ENCODE results near the gene AGAP1. TPM values are rescaled to one million over a fixed set of nuclear protein-coding genes. Genes with fewer than 3 reads are reported as not detected.

The AGAP1 gene
- total RNA-seq, 4 donors from 2014 or later, result 23.4 to 46.5 (median 29.3) TPM

DNA sequence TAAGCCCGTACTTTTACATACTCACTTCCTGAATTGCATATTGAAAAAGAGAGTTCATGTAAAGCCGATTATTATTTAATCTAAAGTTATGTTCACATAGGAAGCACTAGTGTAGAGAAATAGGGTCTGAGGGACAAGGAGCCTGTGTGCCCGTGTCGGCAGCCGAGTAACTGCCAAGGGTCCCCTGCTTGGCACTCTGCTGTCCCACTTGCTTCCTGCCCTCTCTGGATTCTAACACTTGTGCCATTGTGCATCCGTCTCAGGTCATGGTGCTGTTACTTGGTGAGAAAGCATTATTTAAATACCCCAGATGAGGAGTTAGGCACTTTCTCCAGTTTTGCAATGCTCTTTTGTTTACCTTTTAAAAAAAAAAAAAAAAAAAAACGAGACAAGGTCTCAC, 236.3 kb downstream of the AGAP1 start:
- no peak for DNase-seq
- WGBS, 2 donors, result 95 to 96% methylated on average over 7 of the region's 7 CpGs
- H3K36me3 ChIP-seq, result no peaks in the 10 kb centered on the region
- intact Hi-C loops (cut with DNase I), result no loop called here
- H3K27me3 ChIP-seq, result no peaks in the 10 kb centered on the region
- no peak overlapping the region for H3K4me3 ChIP-seq (replicated peaks in 1 of 3)
- TF ChIP-seq, protein P1, sequence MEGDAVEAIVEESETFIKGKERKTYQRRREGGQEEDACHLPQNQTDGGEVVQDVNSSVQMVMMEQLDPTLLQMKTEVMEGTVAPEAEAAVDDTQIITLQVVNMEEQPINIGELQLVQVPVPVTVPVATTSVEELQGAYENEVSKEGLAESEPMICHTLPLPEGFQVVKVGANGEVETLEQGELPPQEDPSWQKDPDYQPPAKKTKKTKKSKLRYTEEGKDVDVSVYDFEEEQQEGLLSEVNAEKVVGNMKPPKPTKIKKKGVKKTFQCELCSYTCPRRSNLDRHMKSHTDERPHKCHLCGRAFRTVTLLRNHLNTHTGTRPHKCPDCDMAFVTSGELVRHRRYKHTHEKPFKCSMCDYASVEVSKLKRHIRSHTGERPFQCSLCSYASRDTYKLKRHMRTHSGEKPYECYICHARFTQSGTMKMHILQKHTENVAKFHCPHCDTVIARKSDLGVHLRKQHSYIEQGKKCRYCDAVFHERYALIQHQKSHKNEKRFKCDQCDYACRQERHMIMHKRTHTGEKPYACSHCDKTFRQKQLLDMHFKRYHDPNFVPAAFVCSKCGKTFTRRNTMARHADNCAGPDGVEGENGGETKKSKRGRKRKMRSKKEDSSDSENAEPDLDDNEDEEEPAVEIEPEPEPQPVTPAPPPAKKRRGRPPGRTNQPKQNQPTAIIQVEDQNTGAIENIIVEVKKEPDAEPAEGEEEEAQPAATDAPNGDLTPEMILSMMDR (IDR thresholded peaks at IDR 0.05), result no peak
- no peak for TF ChIP-seq POLR2A (IDR thresholded peaks at IDR 0.05)
- no peaks in the 10 kb centered on the region for H3K9me3 ChIP-seq
- peaks cover 5 to 8% of the 10 kb centered on the region in 2 donors for H3K4me1 ChIP-seq
- H3K27ac ChIP-seq, result no peak overlapping the region

DNA sequence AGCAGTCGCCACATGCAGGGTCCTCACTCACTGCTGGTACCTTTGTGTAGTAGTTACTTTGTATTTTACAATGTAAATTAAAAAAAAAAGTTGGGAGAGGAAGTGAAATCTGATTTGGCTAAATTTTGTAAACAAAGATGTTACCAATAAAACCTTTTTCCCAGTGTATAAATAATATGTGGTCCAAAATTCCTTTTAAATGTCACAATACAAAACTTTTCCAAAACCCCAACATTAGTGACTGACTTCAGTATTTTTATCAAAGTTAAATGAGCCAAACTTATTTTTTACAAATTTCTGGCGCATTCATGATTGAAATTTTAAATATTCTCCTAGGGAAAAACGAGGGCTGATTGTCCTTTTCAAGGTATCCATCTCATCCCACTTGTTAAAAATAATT, 239.9 kb downstream of the AGAP1 start:
- no peaks in the 10 kb centered on the region for H3K9me3 ChIP-seq
- H3K27me3 ChIP-seq, result no peaks in the 10 kb centered on the region
- no peak overlapping the region for H3K27ac ChIP-seq
- TF ChIP-seq, protein P1 (IDR thresholded peaks at IDR 0.05), result no peak
- no peak for TF ChIP-seq POLR2A (IDR thresholded peaks at IDR 0.05)
- no peaks in the 10 kb centered on the region for H3K4me1 ChIP-seq
- H3K36me3 ChIP-seq, result no peaks in the 10 kb centered on the region
- WGBS, 2 donors, result 92 to 94% methylated on average over 3 of the region's 3 CpGs
- intact Hi-C loops (cut with DNase I), result no loop called here
- H3K4me3 ChIP-seq (replicated peaks in 1 of 3), result no peak overlapping the region
- no peak for DNase-seq

DNA sequence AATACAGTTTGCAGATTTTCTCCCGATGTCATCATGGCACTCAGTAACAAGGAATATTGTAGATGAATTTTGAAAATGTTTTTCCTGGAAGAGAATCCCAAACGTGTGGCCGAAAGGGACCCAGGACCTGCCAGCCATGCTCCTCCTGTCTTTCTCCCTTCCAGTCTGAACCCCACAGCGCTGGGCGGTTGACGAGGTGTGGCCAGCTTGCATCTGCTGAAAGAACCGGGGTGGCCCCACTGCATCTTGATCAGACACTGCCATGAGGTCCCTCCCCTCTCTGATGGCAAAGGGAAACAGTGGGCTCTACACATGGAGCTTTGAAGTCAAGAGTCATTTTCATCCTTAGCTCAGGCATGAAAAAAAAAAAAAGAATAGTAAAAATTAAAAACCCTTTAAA, 240.3 kb downstream of the AGAP1 start:
- DNase-seq, result no peak
- TF ChIP-seq, protein P1 (IDR thresholded peaks at IDR 0.05), result no peak
- no peak for TF ChIP-seq POLR2A (IDR thresholded peaks at IDR 0.05)
- no peak overlapping the region for H3K27ac ChIP-seq
- no peaks in the 10 kb centered on the region for H3K36me3 ChIP-seq
- no peaks in the 10 kb centered on the region for H3K4me1 ChIP-seq
- intact Hi-C loops (cut with DNase I), result no loop called here
- H3K27me3 ChIP-seq, result no peaks in the 10 kb centered on the region
- H3K4me3 ChIP-seq (replicated peaks in 1 of 3), result no peak overlapping the region
- H3K9me3 ChIP-seq, result no peaks in the 10 kb centered on the region
- WGBS, 2 donors, result 85 to 90% methylated on average over 7 of the region's 7 CpGs

DNA sequence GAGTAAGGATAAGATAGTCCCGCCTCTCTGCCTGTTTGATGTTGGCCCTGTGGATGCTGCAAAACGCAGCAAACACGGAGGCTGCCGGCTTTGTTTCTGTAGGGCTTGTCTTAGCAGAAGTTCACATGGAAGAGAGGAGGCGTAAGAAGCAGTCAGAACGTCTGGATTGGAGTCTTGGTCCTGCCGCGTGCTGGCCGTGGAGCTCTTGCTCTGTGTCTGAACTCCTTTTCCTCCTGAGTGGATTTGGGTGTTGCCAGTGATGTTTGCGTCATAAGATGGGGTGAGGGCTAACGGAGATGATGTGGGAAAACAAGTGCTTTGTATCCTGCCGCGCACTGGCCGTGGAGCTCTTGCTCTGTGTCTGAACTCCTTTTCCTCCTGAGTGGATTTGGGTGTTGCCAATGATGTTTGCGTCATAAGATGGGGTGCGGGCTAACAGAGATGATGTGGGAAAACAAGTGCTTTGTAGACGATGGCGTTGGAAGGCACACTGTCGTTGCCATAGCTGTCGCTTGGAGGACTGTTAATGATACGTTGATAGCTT, 240.9 kb downstream of the AGAP1 start:
- H3K27me3 ChIP-seq, result no peaks in the 10 kb centered on the region
- H3K4me3 ChIP-seq (replicated peaks in 1 of 3), result no peak overlapping the region
- H3K9me3 ChIP-seq, result no peaks in the 10 kb centered on the region
- no peaks in the 10 kb centered on the region for H3K36me3 ChIP-seq
- no peaks in the 10 kb centered on the region for H3K4me1 ChIP-seq
- WGBS, 2 donors, result 89 to 93% methylated on average over 21 of the region's 21 CpGs
- no peak for DNase-seq
- H3K27ac ChIP-seq, result no peak overlapping the region
- TF ChIP-seq POLR2A (IDR thresholded peaks at IDR 0.05), result no peak
- TF ChIP-seq, protein P1 (IDR thresholded peaks at IDR 0.05), result no peak
- intact Hi-C loops (cut with DNase I), result no loop called here

DNA sequence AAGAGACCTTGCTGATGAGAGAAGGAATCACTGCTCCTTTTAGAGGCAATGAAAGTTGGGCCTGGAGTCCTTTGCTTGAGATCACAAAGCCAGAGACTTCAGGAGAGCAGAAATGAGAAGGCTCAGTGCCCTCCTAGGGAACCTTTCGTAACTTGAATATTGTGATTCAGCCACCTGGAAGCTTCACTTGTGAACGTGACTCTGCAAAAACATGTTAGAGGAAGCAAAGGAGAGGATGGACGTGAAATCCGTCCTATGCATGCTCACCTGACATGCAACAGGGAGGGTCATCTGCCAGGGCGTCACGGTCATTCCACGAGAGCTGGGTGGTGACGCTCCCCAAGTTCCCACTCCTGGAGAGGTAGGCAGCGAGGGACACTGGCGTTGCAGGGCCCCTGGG, 243.6 kb downstream of the AGAP1 start:
- intact Hi-C loops (cut with DNase I), result no loop called here
- Histone ChIP-seq H3K9me3 (no peaks in the 10 kb centered on the region), H3K4me3 (replicated peaks in 1 of 3) (no peak overlapping the region), H3K4me1 (no peaks in the 10 kb centered on the region), H3K36me3 (no peaks in the 10 kb centered on the region), H3K27ac (no peak overlapping the region), H3K27me3 (no peaks in the 10 kb centered on the region)
- 93 to 96% methylated on average over 8 to 10 of the region's 10 CpGs for WGBS, 2 donors
- TF ChIP-seq, protein P1 (IDR thresholded peaks at IDR 0.05), result no peak
- no peak for DNase-seq

Measured in thyroid gland (tissue), 4 donors.